Smooth muscle cell (in vitro differentiated cells): Measurements from ENCODE around the gene PGA3. TPM values are rescaled to one million over a fixed set of nuclear protein-coding genes. Genes with fewer than 3 reads are reported as not detected.
"Not testable (repeated sequence)": the region's sequence is repeated elsewhere in the genome, so short reads cannot be mapped to it uniquely, and the experiment has no call there.

Source experiments
- DNase-seq: peaks from one replicate; lab custom pipeline; 2025; ENCODE audit not compliant: unreplicated experiment; lab: John Stamatoyannopoulos, UW
- H2AFZ ChIP-seq: fragments of 200-600 bp; sonication (generic); 2 replicates; pipeline ENCODE4 v1.6.0; 2016; ENCODE audit warnings: antibody characterized with exemption, low read depth, mild to moderate bottlenecking
- H3F3A ChIP-seq: fragments of 200-600 bp; sonication (generic); 2 replicates; pipeline ENCODE4 v1.6.0; 2017; ENCODE audit warnings: antibody characterized with exemption, low read depth
- H3K27ac ChIP-seq: fragments of 200-600 bp; sonication (generic); 2 replicates; pipeline ENCODE4 v1.5.1; 2016; ENCODE audit warnings: low read depth, mild to moderate bottlenecking
- H3K27me3 ChIP-seq: fragments of 200-600 bp; sonication (generic); 2 replicates; pipeline ENCODE4 v1.6.1; 2016; ENCODE audit warnings: low read depth, mild to moderate bottlenecking
- H3K36me3 ChIP-seq: fragments of 200-600 bp; sonication (generic); 2 replicates; pipeline ENCODE4 v1.5.1; 2016; ENCODE audit warnings: low read depth
- H3K4me1 ChIP-seq: fragments of 200-600 bp; sonication (generic); 2 replicates; pipeline ENCODE4 v1.5.1; 2016; ENCODE audit warnings: low read depth
- H3K4me2 ChIP-seq: fragments of 200-600 bp; sonication (generic); 2 replicates; pipeline ENCODE4 v1.6.0; 2016; ENCODE audit warnings: mild to moderate bottlenecking
- H3K4me3 ChIP-seq: fragments of 200-600 bp; sonication (generic); 2 replicates; pipeline ENCODE4 v1.5.1; 2016; ENCODE audit warnings: mild to moderate bottlenecking
- H3K79me2 ChIP-seq: fragments of 200-600 bp; sonication (generic); 2 replicates; pipeline ENCODE4 v1.6.0; 2016; ENCODE audit warnings: low read depth, mild to moderate bottlenecking
- H3K9ac ChIP-seq: fragments of 200-600 bp; sonication (generic); 2 replicates; pipeline ENCODE4 v1.6.0; 2016; ENCODE audit warnings: low read depth
- H3K9me3 ChIP-seq: fragments of 200-600 bp; sonication (generic); replicated peaks from 2 replicates; pipeline ENCODE4 v1.5.1; 2016; ENCODE audit warnings: low read depth
- H4K20me1 ChIP-seq: fragments of 200-600 bp; sonication (generic); 2 replicates; pipeline ENCODE4 v1.6.0; 2016; ENCODE audit warnings: low read depth
- WGBS: methylation state at CpG from one replicate; pipeline ENCODE4 v1.1.7; 2016; ENCODE audit warnings: low lambda C conversion rate; 5-methylcytosine and 5-hydroxymethylcytosine counted together
- polyA plus RNA-seq: library from polyadenylated mRNA; unstranded; fragments of >200 nt; fragmentation: Nextera tagmentation; extraction: Ambion mirVana; gene quantifications from 2 replicates; pipeline ENCODE4 v1.2.1, GENCODE V29; 2016
- total RNA-seq: library from RNA; depleted of rRNA; stranded (reverse); fragments of >200 nt; gene quantifications from 2 replicates; pipeline ENCODE4 v1.2.3, GENCODE V29; 2014

PGA3 gene
- total and polyA plus RNA-seq, 2 experiments from 2014 or later = not detected

DNA sequence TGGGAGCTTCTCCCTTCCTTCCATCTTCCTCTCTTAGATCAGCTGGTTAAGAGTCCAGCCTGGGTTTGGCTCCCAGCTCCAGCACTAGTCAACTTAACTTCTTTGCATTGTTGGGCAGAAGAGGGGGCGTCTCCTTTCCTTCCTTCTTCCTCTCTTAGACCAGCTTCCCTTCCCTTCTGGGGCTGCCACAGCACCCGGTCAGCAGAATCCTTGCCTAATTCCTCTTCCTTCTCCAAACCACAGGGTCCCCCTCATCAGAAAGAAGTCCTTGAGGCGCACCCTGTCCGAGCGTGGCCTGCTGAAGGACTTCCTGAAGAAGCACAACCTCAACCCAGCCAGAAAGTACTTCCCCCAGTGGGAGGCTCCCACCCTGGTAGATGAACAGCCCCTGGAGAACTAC is 38.2 kb downstream of the PGA3 start:
- H3K4me2 ChIP-seq, H3K4me3 ChIP-seq, H4K20me1 ChIP-seq, H3F3A ChIP-seq, H3K79me2 ChIP-seq, H3K27ac ChIP-seq, H3K9me3 ChIP-seq, H2AFZ ChIP-seq, H3K27me3 ChIP-seq, H3K9ac ChIP-seq, H3K36me3 ChIP-seq, DNase-seq, H3K4me1 ChIP-seq: not testable (repeated sequence)
- no CpG with 5 or more reads among the region's 5 CpGs for WGBS

DNA sequence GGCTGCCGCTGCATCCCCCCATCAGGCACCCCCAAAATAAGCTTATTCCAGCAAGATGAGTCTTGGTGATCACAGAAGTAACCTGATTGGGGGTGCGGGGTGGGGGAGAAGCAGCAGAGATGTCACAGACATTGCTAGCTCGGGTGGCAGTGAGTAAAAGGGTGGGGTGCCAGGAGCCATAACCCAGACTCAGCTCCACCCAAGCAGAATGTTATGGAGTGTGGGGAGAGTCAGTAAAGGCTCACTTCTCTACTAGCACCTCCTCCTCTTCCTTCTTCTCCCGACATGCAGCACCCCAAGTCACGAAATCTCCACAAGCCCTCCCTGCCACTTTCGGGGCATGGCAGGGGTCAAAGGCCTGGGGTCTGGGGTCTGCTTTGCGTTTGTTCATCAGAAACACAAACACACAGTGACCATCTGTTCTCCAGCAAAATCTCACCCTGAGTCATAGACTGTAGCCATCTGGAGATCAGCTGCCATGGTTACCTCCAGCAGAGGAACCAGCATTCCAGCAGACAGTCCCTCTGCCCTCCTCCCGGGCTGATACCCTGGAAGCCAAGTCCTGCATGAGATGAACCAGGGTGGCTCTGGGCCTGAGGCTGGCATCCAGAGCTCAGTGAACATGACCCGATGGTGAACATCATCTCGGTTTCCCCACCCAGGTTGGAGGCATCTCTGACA is 42.1 kb downstream of the PGA3 start:
- H3K4me3 ChIP-seq, H3K27me3 ChIP-seq, DNase-seq, H3K4me2 ChIP-seq, H3F3A ChIP-seq, H3K4me1 ChIP-seq, H4K20me1 ChIP-seq, H3K9me3 ChIP-seq, H3K27ac ChIP-seq, H3K79me2 ChIP-seq, H2AFZ ChIP-seq, H3K9ac ChIP-seq, H3K36me3 ChIP-seq: not testable (repeated sequence)
- WGBS = no CpG with 5 or more reads among the region's 10 CpGs

DNA sequence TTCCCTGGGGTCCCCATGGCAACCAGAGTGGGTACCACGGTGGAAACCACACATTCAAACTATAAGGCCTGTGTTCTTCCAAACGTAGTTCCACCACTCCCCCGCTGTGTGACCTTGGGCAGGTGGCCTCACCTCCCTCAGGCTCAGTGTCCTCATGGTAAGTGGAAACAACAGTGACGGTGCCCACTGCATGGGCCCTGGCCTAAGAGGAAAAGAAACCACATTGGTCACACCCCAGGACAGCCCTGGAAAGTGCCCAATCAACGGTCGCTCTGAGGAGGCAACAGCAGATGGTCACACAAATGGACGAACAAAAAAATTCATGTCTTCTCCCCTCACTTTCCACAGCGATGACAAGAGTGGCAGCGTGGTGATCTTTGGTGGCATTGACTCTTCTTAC is 44.8 kb downstream of the PGA3 start:
- not testable (repeated sequence) for H3F3A ChIP-seq, H4K20me1 ChIP-seq, H3K27me3 ChIP-seq, H3K4me3 ChIP-seq, H3K27ac ChIP-seq, H2AFZ ChIP-seq, H3K79me2 ChIP-seq, H3K4me2 ChIP-seq, H3K9ac ChIP-seq, H3K9me3 ChIP-seq, DNase-seq, H3K36me3 ChIP-seq, H3K4me1 ChIP-seq
- 93% methylated on average over 9 of the region's 9 CpGs for WGBS

DNA sequence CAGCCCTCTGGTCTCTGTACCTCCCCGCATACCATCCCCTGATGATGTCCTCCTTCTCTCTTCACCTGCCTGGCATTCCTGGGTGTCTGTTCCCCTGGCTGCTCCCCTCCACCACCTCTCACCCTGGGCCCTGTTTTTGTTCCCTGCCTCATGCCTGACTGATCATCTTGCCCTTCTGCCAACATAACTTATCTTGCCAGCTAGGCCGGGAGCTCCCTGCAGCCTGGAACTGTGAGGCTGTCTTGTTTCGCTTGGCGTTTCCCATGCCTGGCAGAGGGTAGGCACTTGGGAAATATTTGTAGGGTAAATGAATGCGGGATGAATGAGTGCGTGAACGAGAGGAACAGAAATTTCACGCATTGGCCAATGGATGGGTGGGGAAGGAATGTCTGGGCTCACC is 45.9 kb downstream of the PGA3 start:
- H3K36me3 ChIP-seq, H3K4me3 ChIP-seq, H3K27me3 ChIP-seq, H3K79me2 ChIP-seq, H3F3A ChIP-seq, H3K9me3 ChIP-seq, H3K4me1 ChIP-seq, H2AFZ ChIP-seq, H4K20me1 ChIP-seq, DNase-seq, H3K27ac ChIP-seq, H3K9ac ChIP-seq, H3K4me2 ChIP-seq: not testable (repeated sequence)
- WGBS = 94% methylated on average over 8 of the region's 8 CpGs

DNA sequence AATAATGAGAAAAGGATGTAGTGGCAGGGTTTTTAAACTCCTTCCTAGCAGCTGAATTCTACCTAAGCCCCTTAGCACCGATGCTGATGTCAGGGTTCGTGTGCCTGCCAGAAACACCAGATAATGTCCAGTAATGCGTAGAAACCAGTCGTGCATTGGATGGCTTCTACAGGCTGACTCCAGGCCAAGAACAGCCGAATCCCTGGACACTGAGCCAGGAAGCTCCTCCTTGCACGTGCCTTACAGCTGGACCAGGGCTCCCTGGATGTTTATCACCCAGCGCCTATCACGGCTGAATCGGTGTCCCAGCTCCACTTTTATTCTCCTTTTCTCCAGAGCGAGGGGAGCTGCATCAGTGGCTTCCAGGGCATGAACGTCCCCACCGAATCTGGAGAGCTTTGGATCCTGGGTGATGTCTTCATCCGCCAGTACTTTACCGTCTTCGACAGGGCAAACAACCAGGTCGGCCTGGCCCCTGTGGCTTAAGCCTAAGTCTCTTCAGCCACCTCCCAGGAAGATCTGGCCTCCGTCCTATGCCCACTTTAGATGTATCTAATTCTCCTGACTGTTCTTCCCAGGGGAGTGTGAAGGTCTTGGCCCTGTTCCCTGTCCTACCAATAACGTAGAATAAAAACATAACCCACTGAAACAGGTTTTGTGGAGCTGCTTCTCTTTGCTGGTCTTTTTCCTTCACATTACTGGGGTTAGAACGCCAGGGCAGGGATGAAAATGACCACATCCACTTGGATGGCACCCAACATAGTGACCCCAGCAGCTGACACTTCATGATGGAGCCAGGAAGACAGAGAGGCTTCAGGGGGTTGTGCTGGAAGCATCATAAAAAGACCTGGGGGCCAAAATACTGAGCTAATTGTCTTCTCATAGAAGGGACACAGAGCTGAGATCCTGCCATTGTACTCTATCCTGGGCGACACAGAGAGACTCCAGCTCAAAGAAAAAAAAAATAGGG is 47.8 kb downstream of the PGA3 start:
- 90% methylated on average over 20 of the region's 20 CpGs for WGBS
- H3K9ac ChIP-seq, H3K36me3 ChIP-seq, DNase-seq, H4K20me1 ChIP-seq, H2AFZ ChIP-seq, H3K27ac ChIP-seq, H3F3A ChIP-seq, H3K9me3 ChIP-seq, H3K79me2 ChIP-seq, H3K4me1 ChIP-seq, H3K27me3 ChIP-seq, H3K4me2 ChIP-seq, H3K4me3 ChIP-seq: not testable (repeated sequence)

DNA sequence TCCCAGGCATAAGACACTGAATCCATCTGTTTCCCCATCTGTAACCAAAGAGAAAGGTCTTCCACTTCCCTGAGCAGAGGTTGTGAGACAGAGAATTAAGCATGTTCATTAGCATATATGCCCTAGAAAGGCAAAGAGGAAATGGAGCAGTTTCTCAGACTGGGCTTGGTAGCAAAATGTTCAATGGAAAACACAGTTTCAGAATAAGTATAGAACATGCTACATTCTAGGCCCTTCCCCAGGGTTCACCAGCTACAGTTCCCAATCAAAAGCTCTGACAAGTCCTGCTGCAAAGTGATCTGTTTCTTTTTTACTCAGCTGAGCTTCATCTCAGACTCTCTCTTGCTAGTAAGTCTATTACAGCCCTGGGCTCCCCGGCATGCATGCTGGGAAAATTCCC is 49.0 kb downstream of the PGA3 start:
- H2AFZ ChIP-seq, H3K79me2 ChIP-seq, H3K9me3 ChIP-seq, H3K27me3 ChIP-seq, H3K9ac ChIP-seq, H4K20me1 ChIP-seq, H3K4me1 ChIP-seq, DNase-seq, H3K4me3 ChIP-seq, H3K4me2 ChIP-seq, H3F3A ChIP-seq, H3K27ac ChIP-seq, H3K36me3 ChIP-seq: not testable (repeated sequence)
- WGBS = 80% methylated on average over 1 of the region's 1 CpG
